Measurements from ENCODE around the gene SRRM3. TPM values are rescaled to one million over a fixed set of nuclear protein-coding genes. Genes with fewer than 3 reads are reported as not detected.

SRRM3 gene
- total RNA-seq, 1 donor from 2014 or later = 2.2 TPM

DNA sequence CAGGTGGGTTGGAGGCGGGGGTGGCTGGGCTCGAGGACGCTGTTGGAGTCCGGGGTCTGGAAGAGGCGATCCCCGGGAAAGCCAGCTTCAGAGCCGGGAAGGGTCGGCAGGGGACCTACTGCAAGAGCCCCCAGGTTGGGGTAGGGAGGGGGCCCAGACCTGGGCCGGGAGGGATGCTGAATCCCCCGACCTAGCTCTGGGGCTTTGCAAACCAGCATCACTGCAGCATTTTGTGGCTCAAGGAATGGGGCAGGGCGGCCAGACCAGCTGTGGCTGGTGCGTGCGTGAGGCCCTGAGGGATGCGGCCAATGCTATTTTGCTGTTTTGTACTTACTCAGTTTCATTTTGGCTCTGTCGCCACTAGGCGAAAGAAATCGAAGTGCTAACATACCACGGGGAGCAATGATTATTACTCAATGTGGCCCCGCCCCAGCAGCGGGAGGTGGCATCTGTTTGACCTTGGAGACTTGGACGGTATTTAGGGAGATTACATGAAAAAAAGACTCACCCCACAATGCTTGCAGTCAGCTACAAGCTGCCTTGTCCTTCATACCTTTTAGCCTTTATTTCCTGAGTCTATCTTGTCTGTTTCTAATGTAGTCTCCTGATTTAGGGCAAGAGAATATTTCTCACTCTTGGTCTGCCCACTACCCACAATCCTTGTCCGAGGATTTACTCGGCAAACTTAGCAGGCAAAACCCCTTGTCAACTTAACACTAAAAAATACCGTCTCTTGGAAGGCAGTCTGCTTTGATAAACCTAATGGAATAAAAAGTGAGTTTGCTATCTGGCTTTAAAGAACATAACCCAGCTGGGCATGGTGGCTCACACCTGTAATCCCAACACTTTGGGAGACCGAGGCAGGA is 117.0 kb downstream of the SRRM3 start:
- Mint-ChIP-seq H3K36me3 (peaks cover 7% of the 10 kb centered on the region), H3K4me1 (peaks cover 20% of the 10 kb centered on the region), H3K9me3 (no peaks in the 10 kb centered on the region), H3K4me3 (peak overlapping the region; percentile 90), H3K27me3 (ENCODE audit: insufficient read depth, low read depth) (peaks cover 11% of the 10 kb centered on the region), H3K27ac (peak overlapping the region; percentile 51)
- Histone ChIP-seq H3K79me2 (ENCODE audit: low read depth) (peaks cover 14% of the 10 kb centered on the region), H3F3A (ENCODE audit: low read depth) (peaks cover 63% of the 10 kb centered on the region), H3K27me3 (no peaks in the 10 kb centered on the region), H3K4me2 (peak overlapping the region; percentile 77), H4K20me1 (ENCODE audit: low read depth) (peaks cover 16% of the 10 kb centered on the region), H3K9me3 (ENCODE audit: low read depth) (no peaks in the 10 kb centered on the region), H3K4me3 (peak overlapping the region; percentile 56), H3K4me1 (peaks cover 15% of the 10 kb centered on the region), H3K9ac (peak overlapping the region; percentile 51), H3K27ac (peak overlapping the region; percentile 90), H2AFZ (replicated peaks) (peak overlapping the region; percentile 44), H3K36me3 (no peaks in the 10 kb centered on the region)
- TF ChIP-seq, protein P1, sequence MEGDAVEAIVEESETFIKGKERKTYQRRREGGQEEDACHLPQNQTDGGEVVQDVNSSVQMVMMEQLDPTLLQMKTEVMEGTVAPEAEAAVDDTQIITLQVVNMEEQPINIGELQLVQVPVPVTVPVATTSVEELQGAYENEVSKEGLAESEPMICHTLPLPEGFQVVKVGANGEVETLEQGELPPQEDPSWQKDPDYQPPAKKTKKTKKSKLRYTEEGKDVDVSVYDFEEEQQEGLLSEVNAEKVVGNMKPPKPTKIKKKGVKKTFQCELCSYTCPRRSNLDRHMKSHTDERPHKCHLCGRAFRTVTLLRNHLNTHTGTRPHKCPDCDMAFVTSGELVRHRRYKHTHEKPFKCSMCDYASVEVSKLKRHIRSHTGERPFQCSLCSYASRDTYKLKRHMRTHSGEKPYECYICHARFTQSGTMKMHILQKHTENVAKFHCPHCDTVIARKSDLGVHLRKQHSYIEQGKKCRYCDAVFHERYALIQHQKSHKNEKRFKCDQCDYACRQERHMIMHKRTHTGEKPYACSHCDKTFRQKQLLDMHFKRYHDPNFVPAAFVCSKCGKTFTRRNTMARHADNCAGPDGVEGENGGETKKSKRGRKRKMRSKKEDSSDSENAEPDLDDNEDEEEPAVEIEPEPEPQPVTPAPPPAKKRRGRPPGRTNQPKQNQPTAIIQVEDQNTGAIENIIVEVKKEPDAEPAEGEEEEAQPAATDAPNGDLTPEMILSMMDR (IDR thresholded peaks at IDR 0.05) = peak; percentile 26
- TF ChIP-seq EZH2 (IDR thresholded peaks at IDR 0.05) = no peak
- DNase-seq (ENCODE audit: low spot score) = peak; percentile 78

- Mint-ChIP-seq H3K27ac (no peak overlapping the region), H3K9me3 (no peaks in the 10 kb centered on the region), H3K27me3 (ENCODE audit: insufficient read depth, low read depth) (peaks cover 3% of the 10 kb centered on the region), H3K4me3 (no peak overlapping the region), H3K36me3 (peaks cover 32% of the 10 kb centered on the region), H3K4me1 (no peaks in the 10 kb centered on the region)
- Histone ChIP-seq H3K27me3 (no peaks in the 10 kb centered on the region), H2AFZ (replicated peaks) (no peak overlapping the region), H3K4me1 (no peaks in the 10 kb centered on the region), H3K9ac (no peak overlapping the region), H3K9me3 (ENCODE audit: low read depth) (no peaks in the 10 kb centered on the region), H3K79me2 (ENCODE audit: low read depth) (peaks cover 62% of the 10 kb centered on the region), H3K36me3 (no peaks in the 10 kb centered on the region), H3K27ac (peak overlapping the region; percentile 16), H4K20me1 (ENCODE audit: low read depth) (peaks cover 67% of the 10 kb centered on the region), H3K4me2 (no peak overlapping the region), H3F3A (ENCODE audit: low read depth) (peaks cover 60% of the 10 kb centered on the region), H3K4me3 (no peak overlapping the region)
- DNase-seq (ENCODE audit: low spot score) = no peak
- no peak for TF ChIP-seq EZH2 (IDR thresholded peaks at IDR 0.05)
- no peak for TF ChIP-seq EZH2phosphoT487 (IDR thresholded peaks at IDR 0.05)
- TF ChIP-seq, protein P1 (IDR thresholded peaks at IDR 0.05) = no peak
Measured at GRCh38 chr7:76325092-76325491, 123.4 kb downstream of the SRRM3 start.

GRCh38 chr7:76325811-76326210 is 124.1 kb downstream of the SRRM3 start:
- Histone ChIP-seq H3F3A (ENCODE audit: low read depth) (peaks cover 62% of the 10 kb centered on the region), H3K4me1 (no peaks in the 10 kb centered on the region), H3K9me3 (ENCODE audit: low read depth) (no peaks in the 10 kb centered on the region), H3K9ac (no peak overlapping the region), H3K27ac (no peak overlapping the region), H3K4me3 (no peak overlapping the region), H3K4me2 (no peak overlapping the region), H3K79me2 (ENCODE audit: low read depth) (peaks cover 68% of the 10 kb centered on the region), H2AFZ (replicated peaks) (no peak overlapping the region), H4K20me1 (ENCODE audit: low read depth) (peaks cover 74% of the 10 kb centered on the region), H3K27me3 (no peaks in the 10 kb centered on the region), H3K36me3 (no peaks in the 10 kb centered on the region)
- no peak overlapping the region for H3K4me3 Mint-ChIP-seq
- H3K9me3 Mint-ChIP-seq = no peaks in the 10 kb centered on the region
- H3K36me3 Mint-ChIP-seq = peaks cover 38% of the 10 kb centered on the region
- no peaks in the 10 kb centered on the region for H3K27me3 Mint-ChIP-seq (ENCODE audit: insufficient read depth, low read depth)
- H3K4me1 Mint-ChIP-seq = no peaks in the 10 kb centered on the region
- no peak for DNase-seq (ENCODE audit: low spot score)
- no peak overlapping the region for H3K27ac Mint-ChIP-seq
- no peak for TF ChIP-seq EZH2 (IDR thresholded peaks at IDR 0.05)

DNA sequence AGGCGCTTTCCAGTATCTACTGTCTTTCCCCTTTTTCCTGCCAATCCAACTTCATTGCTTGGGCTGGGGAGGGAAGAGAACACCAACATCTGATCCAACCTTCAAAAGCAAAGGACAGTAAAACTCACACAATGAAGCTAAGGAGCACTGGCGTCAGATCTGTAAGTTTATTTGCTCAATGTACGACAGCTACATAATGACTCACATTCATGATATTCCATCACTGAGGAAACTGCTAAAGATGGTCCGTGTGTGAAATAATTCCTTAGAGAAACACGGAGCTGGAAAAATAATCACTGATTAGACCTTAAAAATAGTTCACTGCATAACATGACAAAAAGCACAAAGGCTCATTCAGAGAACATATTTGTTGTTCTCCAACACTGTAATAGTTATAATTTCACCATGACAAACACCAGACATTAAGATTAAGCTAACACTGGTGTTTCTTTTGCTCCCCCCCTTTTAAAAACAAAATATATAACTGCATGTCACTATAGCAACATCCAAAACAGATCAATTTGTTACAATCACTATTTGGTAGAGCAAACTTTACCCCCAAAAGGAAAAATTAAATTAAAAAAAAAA is 125.0 kb downstream of the SRRM3 start:
- Mint-ChIP-seq H3K27ac (no peak overlapping the region), H3K36me3 (peaks cover 34% of the 10 kb centered on the region), H3K4me1 (no peaks in the 10 kb centered on the region), H3K9me3 (no peaks in the 10 kb centered on the region), H3K4me3 (no peak overlapping the region), H3K27me3 (ENCODE audit: insufficient read depth, low read depth) (no peaks in the 10 kb centered on the region)
- Histone ChIP-seq H4K20me1 (ENCODE audit: low read depth) (peaks cover 83% of the 10 kb centered on the region), H3F3A (ENCODE audit: low read depth) (peaks cover 56% of the 10 kb centered on the region), H3K4me1 (no peaks in the 10 kb centered on the region), H3K79me2 (ENCODE audit: low read depth) (peaks cover 77% of the 10 kb centered on the region), H3K4me3 (no peak overlapping the region), H3K27ac (no peak overlapping the region), H2AFZ (replicated peaks) (no peak overlapping the region), H3K9me3 (ENCODE audit: low read depth) (no peaks in the 10 kb centered on the region), H3K9ac (no peak overlapping the region), H3K4me2 (no peak overlapping the region), H3K27me3 (no peaks in the 10 kb centered on the region), H3K36me3 (no peaks in the 10 kb centered on the region)
- TF ChIP-seq, protein P1 (IDR thresholded peaks at IDR 0.05) = no peak
- no peak for TF ChIP-seq EZH2 (IDR thresholded peaks at IDR 0.05)
- no peak for TF ChIP-seq EZH2phosphoT487 (IDR thresholded peaks at IDR 0.05)
- DNase-seq (ENCODE audit: low spot score) = no peak
